Activated gamma-delta T cell treated with anti-CD3 and anti-CD28 coated beads, Interleukin-2, amount 50 U/mL, for 16 hours (primary cell): ENCODE data around the gene MRGPRG.

Experiments
- DNase-seq: peaks from one replicate; pipeline ENCODE4 v3.0.0-alpha.2; 2020; ENCODE audit warnings: low read depth

The MRGPRG gene

GRCh38 chr11:3207526-3208189, 11.0 kb downstream of the MRGPRG start:
- DNase-seq, result no peak

- DNase-seq, result no peak
Observed at GRCh38 chr11:3206922-3207204, 11.8 kb downstream of the MRGPRG start.

DNA sequence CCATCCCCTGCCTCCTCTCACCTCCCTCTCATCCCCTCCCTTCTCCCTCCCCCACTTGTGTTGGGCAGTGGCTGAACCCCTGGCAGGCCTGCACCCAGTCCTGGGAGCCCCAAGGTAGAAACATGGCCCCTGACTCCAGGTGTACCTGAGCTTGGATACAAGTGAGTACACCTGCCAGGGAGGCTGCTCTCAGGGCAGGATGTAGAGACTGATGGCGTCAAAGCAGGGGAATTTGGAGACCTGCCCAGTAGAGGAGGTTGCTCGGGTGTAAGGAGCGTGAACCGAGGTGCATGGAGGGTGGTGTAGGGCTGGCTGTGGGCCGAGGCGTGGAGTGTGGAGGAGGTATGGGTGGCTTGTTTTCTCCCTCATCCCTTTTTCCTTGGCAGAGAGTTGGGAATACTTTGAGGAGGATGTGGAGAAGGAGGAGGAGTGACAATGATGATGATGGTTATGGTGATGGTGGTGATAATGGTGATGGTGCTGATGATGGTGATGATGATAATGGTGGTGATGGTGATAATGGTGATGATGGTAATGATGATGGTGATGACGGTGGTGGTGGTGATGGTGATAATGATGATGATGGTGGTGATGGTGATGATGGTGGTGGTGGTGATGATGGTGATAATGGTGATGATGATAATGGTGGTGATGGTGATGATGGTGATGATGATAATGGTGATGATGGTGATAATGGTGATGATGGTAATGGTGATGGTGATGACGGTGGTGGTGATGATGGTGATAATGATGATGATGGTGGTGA, 12.3 kb downstream of the MRGPRG start:
- no peak for DNase-seq

DNA sequence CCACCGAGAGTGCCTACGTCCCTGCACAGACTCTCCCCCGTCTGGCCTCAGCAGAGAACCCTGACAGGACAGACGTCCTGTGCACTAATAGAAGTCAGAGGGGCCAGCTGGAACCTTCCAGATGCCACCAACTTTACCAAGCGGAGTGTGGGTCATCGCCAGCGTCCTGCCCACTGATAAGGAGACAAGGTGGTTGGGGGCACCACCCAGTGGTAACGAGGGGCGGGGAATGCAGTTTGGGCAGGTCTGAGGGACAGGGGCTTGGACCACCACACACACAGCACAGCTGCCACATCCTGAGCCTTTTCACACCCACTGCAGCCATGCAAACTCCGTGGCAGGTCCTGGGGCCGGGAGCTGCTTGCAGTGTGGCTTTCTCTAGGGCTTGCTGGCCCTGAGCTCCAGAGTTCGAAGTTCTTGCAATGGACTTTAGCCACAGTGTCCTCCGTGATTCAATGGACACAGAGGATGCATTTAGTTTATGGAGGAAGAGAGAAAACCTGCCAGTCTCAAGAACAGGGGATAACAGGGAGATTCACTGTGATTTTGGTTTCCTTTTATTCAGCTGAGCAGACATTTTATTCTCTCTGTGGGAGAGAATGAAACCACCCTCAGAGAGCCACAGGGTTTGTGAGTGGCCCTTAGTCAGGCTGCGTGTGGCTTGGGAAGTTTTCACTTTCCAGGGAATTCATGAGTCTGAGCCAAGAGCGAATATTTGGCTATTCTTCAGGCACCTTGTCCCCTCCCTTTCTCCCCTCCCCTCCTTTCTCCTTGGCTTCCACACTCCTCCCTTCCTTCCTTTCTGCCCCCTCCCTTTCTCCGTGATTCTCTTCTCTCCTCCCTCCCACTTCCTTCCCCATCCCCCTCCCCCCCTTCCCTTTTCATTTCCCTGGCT, 13.1 kb downstream of the MRGPRG start:
- no peak for DNase-seq

GRCh38 chr11:3204141-3205015, 14.2 kb downstream of the MRGPRG start:
- DNase-seq, result no peak

- DNase-seq, result no peak
Observed at GRCh38 chr11:3203221-3204043, 15.2 kb downstream of the MRGPRG start.

GRCh38 chr11:3202759-3203158, 15.9 kb downstream of the MRGPRG start:
- no peak for DNase-seq

DNA sequence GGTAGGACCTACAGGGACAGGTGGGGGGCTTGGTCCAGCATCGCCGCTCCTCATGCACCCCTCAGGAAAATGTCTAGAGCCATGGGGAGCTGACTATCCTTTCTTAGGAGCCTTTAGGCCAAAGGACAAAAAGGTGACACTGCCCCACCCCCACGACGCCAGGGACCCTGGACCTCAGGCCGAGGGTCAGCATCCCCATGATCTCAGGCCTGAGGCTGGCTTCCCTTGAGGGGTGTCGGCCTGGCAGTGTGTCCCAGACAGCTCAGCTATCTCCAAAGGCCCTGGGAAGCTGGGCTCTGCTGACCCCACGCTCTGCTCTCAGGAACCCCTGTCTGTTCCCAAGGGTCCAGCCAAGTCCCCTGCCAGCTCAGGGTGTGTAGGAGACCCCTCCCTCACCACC, 16.3 kb downstream of the MRGPRG start:
- no peak for DNase-seq

DNA sequence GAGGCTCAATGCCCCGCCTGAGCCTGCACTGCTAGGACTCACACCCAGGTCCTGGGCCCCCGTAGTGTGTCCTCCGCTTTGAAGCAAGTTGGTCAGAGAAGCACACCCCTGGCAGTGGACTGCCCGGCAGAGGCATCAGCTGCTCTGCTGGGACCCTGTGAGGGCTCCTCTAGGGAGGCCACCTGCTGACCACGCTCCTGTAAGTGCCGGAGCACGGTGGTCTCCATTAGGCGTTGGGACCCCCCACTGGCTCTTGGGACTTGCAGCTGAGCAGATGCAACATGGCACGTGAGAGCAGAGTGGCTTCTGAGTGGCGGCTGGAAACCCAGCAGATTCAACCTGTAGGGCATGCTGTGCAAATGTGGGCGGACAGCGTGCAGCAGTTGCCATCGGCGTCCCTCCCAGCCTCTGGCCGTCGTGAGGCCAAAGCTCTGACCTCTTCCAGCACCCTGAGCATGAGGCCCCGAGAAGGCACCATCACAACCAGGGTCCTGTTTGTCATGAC, 16.9 kb downstream of the MRGPRG start:
- DNase-seq, result no peak

- DNase-seq, result no peak
Observed at GRCh38 chr11:3201112-3201581, 17.5 kb downstream of the MRGPRG start.

- DNase-seq, result no peak
Observed at GRCh38 chr11:3200388-3201111, 18.1 kb downstream of the MRGPRG start.

DNA sequence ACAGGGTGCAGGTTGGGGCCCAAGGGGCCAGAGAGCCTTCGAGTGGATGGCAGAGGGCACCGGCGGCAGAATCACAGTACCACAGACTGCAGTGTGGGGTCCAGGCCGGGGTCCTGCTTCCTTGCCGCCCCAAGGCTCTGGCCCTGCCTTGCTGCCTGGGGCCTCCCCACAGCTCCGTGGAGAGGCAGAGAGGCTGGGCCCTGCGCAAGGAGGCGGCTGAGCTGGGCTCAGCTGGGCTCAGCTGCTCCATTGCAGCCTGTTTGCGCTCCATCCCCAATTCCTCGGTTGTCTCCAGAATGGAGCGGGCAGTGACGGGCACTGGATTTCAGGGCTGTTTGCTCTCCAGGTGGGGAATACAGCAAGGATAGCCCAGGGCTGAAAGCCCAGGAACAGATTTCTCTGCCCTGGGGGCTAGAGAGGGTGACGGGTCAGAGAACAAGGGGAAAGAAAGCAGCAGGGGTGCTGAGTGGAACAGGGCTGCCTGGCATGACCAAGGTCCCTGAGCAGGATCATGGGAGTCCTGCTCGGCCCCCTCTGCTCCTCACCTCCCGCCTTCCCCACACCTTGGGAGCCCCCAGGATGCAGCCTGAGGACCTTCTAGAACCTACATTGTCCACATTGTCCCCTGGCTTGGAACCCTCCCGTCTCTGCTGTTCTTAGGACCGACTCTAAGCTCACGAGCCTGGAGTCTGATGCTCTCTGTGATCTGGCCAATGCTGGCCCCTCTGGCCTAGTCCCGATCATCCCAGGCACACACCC, 18.9 kb downstream of the MRGPRG start:
- DNase-seq, result no peak

DNA sequence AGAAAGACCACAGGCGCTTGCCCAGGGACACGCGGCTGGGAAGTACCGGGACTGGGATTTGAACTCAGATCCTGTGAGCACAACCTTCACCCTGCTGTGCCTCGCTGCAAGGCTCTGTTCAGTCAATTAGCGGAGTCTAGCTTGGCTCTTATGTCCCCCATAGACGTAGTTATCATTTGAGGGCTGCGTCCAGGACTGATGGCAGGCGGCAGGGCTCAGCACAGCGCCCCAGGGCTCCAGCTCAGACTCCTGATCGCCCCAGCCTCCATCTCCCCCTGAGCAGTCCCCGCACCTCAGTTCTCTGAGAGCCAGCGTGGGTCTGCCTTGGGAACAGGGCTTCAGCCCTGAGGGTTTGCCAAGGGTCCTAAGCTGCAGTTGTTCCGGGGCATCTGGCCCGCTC, 19.8 kb downstream of the MRGPRG start:
- no peak for DNase-seq

DNA sequence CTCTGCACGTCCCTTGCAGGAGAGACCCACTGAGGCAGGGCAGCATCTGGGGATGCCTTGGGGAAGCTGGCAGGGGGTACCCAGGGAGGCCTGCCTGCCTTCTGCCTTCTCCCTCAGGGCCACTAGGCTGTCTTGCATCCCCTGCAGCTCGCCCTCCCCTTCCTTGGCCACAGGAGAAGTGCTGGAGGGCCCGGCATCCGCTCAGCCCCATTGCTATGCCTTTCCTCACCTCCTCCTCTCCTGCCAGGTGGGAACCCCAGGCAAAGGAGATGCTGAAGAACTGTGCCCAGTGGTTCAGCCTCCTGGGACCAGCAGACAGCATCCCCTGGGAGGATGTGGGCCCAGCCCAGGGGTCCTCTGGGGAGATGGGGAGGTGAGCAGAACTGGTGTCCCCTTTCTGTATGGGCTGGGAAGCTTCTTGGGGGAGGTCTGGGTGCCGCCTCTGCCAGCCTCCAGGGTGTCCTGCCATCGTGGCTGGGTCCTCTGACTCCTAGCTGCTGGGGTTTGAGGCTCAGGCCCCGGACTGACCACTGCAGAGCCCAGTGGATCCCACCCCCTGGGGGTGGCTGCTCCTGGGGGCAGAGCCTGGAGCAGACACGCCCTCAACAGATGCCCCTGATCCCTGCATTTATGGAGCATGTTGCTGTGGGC, 20.6 kb downstream of the MRGPRG start:
- no peak for DNase-seq

GRCh38 chr11:3197044-3197695, 21.4 kb downstream of the MRGPRG start:
- DNase-seq, result no peak

GRCh38 chr11:3196161-3197043, 22.2 kb downstream of the MRGPRG start:
- no peak for DNase-seq
